GM18505 (cell line): ENCODE data around the gene CELF5.
"Not testable (repeated sequence)": the region's sequence is repeated elsewhere in the genome, so short reads cannot be mapped to it uniquely, and the experiment has no call there.

Experiments used
- ATAC-seq: cut with Tn5 transposase; IDR thresholded peaks from one replicate; pipeline ENCODE4 v1.9.1; 2021; ENCODE audit not compliant: unreplicated experiment
- POLR2A ChIP-seq: IDR thresholded peaks from 4 replicates; pipeline ENCODE4 v1.6.1; 2011; ENCODE audit warnings: borderline replicate concordance; ENCODE audit not compliant: insufficient read depth, insufficient read length; ENCODE audit errors: extremely low read depth

CELF5 gene

DNA sequence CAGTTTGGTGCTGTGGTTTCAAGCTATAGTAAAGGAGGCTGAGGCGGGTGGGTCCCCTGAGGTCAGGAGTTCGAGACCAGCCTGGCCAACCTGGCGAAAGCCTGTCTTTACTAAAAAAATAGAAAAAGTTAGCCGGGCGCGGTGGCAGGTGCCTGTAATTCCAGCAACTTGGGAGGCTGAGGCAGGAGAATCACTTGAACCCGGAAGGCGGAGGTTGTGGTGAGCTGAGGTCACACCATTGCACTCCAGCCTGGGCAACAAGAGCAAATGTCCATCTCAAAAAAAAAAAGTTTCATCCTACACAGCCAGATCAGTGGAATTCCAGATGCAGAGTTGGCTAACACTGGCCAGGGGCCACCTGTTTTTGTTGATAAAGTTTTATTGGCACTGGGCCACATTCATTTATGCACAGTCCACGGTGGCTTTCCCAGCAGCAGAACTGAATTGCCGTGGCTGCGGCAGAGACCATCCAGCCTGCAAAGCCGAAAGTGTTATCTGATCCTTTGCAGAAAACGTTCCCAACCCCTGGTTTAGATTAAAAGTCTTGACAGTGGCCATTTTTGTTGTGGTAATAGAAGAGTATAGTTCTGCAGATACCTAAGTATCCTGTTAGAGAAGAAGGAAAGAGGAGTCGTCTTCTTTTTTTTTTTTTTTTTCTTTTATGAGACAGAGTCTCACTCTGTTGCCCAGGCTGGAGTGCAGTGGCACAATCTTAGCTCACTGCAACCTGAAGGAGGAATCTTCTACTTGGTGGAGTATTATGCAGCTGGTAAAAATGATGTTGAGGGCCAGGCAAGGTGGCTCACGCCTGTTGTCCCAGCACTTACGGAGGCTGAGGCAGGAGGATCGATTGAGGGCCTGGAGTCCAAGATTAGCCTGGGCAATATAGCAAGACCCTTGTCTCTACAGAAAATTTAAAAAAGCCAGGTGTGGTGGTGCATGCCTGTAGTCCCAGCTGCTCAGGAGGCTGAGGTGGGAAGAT is 30.1 kb upstream of the CELF5 start:
- no peak for TF ChIP-seq POLR2A
- ATAC-seq = no peak

DNA sequence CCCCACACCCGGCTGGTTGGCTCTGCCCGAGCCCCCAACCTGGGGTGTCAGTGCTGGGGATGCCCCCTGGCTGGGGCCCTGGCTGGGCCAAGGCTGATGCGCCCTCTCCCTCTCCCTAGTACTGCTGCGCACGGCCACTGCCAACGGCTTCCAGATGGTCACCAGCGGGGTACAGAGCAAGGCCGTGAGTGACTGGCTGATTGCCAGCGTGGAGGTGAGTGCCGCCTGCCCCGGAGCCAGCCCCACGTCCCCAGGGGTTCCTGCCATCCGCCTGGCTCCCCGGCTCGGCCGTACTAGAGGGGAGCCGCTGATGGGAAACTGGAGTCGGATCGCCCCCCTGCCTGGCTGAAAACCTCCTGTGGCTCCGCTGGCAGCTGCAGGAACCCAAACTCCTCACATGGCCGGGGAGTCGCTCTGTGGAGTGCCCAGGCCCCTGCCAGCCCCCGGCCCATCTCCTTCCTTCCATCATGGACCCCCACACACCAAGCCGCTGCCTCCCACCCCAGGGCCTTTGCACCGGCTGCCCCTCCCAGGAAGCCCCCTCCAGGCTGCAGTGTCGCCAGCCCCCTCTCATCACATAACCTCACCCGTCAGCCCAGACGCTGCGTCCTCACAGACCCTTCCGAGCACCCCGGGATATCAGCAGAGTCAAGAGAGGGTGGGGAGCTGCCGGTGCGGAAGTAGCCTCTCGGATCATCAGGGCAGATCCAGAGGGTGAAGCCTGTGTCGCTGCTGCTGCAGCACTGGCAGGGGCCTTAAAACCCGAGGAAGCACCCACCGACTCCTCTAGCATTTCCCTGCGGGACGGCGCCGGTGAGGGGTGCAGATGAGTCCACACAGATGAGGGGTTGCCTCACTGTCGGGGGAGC is 28.2 kb upstream of the CELF5 start:
- no peak for ATAC-seq
- no peak for TF ChIP-seq POLR2A

DNA sequence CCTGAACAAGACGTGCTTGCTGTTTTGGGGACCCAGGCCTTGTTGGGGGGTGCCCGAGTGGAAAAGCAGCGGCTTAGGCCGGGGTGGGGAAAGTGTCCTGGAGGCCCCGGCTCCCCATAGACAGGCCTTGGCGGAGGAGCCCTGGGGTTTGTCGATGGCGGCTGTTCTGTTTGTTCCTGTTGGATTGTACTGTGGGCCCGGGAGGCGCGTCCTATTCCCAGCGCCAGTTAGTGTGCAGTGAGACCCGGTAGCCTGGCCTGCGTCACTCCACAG is 27.6 kb upstream of the CELF5 start:
- ATAC-seq = no peak

DNA sequence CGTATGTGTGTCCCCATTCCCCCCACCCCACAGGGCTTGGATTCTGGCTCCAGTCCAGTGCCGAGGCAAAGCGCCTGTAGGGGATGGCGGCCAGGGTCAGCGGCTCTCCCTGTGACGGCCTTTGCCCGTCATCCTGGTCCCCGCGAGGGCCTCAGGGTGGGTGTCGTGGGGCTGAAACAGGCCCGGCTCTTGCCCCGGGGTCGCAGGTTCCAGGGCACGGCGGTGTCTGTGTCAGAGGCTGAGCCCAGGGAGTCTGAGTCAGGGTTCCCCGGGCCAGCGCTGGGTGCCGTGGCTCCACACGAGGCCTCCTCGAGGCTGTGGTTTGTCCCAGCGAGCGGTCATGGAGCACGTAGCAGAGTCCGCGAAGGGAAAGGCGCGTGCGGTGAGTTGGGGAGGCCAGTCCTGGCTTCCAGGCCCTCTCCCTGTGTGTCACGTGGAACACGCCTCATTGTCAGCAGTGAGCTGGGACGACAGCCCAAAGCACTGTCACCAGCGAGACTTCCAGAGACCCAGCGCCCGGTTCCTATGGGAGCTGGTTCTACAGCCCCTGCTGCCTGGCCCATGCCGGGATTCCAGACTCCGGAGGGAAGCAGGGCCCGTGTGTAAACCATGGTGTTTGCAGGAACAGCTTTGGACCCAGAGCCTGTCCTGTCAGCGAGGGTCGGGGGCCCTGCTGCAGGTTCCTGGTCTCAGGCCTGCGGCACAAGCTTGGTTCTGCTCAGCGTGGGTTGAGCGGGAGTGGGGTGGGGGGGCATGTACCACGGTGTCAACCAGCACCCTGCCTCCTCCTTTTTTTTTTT is 25.4 kb upstream of the CELF5 start:
- no peak for TF ChIP-seq POLR2A
- no peak for ATAC-seq

More for the DNA sequence above, 27.6 kb upstream of the CELF5 start:
- TF ChIP-seq POLR2A = no peak

DNA sequence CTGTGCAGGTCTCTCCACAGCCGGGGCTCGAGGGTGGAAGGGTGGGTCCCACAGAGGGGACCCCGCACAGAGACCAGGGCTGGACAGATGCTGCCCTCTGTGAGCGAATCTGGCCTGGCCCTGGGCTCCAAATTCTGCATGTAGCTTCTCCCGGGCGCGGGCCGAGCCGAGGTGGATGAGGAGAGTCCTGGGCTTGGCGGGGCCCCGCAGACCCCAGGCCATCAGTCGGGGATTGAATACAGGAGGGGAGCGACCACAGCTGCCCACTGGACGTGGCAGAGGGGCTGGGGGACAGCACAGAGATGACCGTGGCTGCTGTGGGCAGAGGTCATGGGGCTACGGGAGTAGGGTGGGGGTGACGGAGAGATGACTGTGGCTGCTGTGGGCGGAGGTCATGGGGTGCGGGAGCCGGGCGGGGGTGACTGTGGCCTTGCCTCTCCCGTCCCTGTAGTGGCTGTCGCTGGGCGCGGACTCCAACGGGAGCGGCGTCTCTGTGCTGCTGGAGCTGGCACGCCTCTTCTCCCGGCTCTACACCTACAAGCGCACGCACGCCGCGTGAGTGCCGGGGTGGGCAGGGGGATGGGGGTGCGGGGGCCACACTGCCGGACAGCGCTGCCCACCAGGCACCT is 23.3 kb upstream of the CELF5 start:
- no peak for TF ChIP-seq POLR2A
- no peak for ATAC-seq

DNA sequence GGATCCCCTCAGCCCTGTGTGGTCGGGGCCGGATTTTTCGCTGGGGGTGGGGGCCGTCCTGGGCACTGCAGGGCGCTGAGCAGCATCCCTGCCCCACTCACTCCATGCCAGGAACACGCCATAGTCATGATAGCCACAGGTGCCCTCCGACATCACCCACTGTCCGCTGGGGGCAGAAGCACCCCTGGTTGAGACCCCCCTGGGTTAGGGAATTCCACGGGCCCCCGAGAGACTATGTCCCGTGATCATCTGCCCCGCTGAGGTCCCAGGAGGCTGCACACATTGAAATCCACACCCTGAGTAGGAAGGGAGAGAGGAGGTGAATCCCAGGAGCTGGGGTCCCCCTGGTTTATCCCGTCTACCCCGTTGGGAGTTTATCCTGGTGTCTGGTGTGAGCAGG is 22.6 kb upstream of the CELF5 start:
- no peak for TF ChIP-seq POLR2A
- ATAC-seq = no peak

DNA sequence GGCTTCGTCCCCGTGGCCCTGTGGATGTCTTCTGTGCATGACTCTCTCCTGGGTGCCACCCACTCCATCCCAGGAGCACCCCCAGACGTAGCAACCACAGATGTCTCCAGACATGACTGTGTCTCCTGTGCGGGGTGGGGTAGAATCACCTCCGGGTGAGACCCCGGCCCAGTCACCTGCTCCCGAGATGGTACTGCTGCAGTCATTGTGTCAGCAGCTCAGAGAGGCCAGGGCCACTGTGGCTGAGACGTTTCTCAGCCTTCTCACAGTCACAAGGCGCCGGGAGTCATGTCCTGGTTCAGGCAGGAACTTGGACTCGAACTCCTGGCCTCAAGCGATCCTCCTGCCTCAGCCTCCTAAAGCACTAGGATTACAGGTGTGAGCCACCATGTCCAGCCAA is 22.1 kb upstream of the CELF5 start:
- ATAC-seq = no peak
- TF ChIP-seq POLR2A = no peak

DNA sequence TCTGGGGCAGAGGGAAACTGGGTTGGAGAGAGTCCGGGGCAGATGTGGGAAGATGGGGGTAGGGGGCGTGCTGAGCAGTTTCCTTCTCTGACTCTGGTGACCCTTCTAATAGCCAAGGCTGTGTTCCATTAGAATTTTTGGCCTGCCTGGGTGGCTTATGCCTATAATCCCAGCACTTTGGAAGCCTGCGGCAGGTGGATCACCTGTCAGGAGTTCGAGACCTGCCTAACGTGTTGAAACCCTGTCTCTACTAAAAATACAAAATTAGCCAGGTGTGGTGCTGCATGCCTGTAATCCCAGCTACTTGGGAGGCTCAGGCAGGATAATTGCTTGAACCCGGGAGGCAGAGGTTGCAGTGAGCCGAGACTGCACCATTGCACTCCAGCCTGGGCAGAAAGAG is 21.6 kb upstream of the CELF5 start:
- not testable (repeated sequence) for ATAC-seq

DNA sequence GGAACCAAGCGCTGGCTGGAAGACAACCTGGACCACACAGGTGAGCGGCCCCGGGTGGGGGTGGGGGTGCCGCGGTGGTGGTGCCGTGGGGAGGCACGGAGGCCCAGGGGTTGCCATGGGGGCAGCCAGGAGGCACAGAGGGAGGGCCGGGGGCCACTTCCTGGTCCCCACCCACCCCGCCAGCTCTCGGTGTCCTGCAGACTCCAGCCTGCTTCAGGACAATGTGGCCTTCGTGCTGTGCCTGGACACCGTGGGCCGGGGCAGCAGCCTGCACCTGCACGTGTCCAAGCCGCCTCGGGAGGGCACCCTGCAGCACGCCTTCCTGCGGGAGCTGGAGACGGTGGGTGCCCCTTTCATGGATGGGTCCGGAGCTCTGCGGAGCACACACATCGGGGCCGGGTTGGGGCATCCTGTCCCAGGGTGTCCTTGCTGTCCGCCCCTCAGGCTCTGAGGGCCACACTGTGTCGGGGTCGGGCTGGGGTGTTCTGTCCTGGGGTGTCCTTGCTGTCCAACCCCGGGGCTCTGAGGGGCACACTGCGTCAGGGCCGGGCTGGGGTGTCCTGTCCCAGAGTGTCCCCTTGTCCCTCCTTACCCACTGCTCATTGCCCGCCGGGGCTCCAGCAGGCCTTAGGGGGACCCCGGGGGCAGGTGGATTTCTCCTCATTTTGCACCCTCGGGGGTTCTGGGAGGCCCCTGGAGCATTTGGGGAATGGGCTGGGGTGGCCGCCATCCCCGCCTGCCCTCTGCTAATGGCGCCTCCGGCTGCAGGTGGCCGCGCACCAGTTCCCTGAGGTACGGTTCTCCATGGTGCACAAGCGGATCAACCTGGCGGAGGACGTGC is 20.4 kb upstream of the CELF5 start:
- no peak for TF ChIP-seq POLR2A
- no peak for ATAC-seq

DNA sequence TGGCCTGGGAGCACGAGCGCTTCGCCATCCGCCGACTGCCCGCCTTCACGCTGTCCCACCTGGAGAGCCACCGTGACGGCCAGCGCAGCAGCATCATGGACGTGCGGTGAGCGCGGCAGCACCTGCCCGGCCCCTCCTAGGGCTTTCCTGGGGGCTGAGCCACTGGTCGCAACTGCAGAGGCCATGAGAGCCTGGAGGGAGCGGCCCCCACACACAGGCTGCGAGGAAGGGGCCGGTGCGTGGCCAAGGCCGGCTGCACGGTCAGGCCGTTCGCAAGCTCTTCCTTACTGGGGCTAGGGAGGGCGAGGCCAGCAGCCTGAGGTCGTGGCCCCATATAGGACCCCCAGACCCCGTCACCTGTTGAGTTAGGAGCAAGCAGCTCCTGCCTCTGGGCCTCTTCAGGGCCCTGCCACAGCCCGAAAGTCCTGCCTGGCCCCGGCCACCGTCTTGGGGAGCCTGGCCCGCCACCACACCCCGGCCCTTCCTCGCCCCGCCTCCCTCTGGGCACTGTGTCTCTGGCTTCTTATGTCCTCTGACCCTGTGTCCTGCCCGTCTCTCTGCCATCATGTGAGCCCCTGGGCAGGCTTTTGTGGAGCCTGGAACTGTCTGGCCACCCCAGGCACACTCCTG is 19.7 kb upstream of the CELF5 start:
- TF ChIP-seq POLR2A = no peak
- ATAC-seq = no peak

DNA sequence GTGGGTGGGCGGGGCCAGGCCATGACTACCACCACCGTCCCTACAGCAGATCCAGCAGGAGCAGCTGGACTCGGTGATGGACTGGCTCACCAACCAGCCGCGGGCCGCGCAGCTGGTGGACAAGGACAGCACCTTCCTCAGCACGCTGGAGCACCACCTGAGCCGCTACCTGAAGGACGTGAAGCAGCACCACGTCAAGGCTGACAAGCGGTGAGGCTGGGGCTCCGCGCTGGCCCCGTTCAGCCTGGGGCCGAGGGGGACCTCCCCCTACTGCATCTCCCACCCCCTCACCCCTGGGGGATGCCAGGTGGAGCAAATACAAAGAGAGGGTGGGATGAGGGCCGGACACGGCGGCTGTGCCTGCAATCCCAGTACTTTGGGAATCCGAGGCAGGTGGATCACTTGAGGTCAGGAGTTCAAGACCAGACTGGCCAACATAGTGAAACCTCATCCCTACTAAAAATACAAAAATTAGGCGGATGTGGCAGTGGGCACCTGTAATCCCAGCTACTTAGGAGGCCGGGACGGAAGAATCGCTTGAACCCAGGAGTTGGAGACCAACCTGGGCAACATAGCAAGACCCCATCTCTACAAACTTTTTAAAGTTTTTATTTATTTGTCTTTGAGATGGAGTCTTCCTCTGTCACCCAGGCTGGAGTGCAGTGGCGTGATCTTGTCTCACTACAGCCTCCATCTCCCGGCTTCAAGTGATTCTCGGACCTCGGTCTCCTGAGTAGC is 18.1 kb upstream of the CELF5 start:
- ATAC-seq = no peak
- no peak for TF ChIP-seq POLR2A
